Thyroid gland (tissue), 4 donors: Measurements from ENCODE around the gene KDM1A.

ENCODE experiments used
- POLR2A ChIP-seq, 2 donors: fragments of 450-650 bp; IDR thresholded peaks; one replicate each; pipeline ENCODE4 v1.6.1; 2017; ENCODE audit warnings: antibody characterized with exemption in 2 of 2, mild to moderate bottlenecking in 2 of 2, moderate library complexity in 1 of 2
- TF ChIP-seq, protein P1 (sequence below), 6 experiments: fragments of 200-600 bp in 3 of 6; fragments of 450-650 bp in 3 of 6; sonication (generic) in 3 of 6; IDR thresholded peaks; one replicate each; pipeline ENCODE4 v1.5.1; 2016 to 2019; ENCODE audit warnings: antibody characterized with exemption in 6 of 6, mild to moderate bottlenecking in 2 of 6, inconsistent platforms in 1 of 6, moderate library complexity in 1 of 6

DNA sequence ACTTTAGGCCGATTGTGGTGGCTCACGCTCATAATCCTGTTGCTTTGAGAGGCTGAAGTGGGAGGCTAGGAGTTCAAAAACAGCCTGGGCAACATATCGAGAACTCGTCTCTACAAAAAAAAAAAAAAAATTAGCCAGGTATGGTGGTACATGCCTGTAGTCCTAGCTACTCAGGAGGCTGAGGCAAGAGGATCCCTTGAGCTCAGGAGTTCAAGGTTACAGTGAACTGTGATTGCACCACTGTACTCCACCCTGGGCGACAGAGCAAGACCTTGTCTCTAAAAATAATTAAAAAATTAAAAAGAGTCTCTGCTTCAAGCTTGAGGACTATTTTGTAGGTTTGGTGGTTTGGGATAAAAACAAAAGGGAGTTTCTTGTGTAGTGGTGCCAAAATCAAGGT is 21.2 kb downstream of the KDM1A start:
- TF ChIP-seq, protein P1, sequence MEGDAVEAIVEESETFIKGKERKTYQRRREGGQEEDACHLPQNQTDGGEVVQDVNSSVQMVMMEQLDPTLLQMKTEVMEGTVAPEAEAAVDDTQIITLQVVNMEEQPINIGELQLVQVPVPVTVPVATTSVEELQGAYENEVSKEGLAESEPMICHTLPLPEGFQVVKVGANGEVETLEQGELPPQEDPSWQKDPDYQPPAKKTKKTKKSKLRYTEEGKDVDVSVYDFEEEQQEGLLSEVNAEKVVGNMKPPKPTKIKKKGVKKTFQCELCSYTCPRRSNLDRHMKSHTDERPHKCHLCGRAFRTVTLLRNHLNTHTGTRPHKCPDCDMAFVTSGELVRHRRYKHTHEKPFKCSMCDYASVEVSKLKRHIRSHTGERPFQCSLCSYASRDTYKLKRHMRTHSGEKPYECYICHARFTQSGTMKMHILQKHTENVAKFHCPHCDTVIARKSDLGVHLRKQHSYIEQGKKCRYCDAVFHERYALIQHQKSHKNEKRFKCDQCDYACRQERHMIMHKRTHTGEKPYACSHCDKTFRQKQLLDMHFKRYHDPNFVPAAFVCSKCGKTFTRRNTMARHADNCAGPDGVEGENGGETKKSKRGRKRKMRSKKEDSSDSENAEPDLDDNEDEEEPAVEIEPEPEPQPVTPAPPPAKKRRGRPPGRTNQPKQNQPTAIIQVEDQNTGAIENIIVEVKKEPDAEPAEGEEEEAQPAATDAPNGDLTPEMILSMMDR (IDR thresholded peaks at IDR 0.05), result no peak
- no peak for TF ChIP-seq POLR2A (IDR thresholded peaks at IDR 0.05)
